GM19395 (cell line): ENCODE measurements around the gene STK36.

Experiments used
- ATAC-seq: cut with Tn5 transposase; IDR thresholded peaks from one replicate; pipeline ENCODE4 v1.9.1; 2021; ENCODE audit warnings: mild to moderate bottlenecking, moderate library complexity; ENCODE audit not compliant: unreplicated experiment

STK36 gene

DNA sequence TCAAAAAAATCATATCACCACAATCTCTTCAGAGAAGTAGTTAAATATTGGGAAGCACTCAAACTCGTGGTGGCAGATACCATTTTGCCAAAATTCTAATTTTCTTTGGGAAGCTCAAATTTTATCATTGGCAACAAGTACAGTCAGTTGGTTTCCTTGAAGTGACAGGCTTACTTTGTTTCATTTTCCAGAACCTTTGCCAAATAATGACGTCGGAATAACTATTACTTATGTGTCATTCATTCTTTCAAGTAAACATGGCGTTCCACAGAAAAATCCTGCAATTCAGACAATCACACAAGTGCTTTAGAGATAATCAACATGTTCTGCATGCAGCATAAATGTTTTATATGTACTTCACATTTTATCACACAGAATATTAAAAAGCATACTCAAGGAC is 44.2 kb downstream of the STK36 start:
- no peak for ATAC-seq

DNA sequence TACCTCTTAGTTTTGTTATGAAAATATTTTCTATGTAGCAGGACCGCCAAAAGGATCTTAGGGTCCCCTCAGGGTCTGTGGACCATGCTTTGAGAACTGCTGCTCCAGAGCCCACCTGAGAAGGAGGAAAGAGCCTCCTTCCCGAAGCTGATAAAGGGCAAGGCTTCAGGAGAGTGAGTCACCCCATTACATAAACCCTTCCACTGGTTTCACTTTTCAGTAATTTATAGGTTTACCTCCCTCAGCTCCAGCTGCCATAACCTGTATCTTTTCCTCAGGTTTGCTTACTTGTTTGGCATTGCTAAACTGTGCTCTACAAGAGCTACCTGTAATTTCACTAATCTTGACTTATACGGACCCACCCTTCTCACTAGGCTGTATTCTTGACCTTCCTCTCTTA is 45.4 kb downstream of the STK36 start:
- no peak for ATAC-seq

DNA sequence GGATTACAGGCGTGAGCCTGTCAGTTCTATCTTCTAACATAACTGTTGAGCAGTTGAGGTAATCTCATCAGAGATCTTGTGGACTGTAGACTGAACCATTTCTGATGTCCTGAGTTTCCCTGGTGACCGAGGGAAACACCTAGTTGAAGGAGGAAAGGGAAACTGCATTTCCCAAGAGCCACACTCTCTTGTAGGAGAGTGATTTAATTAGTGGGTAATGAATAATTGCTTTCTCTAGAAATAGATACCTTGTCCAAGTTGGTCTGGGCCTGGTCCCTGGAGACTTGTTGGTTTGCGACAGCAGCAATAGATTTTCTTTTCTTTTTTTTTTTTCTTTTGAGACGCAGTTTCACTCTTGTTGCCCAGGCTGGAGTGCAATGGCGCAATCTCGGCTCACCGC is 46.2 kb downstream of the STK36 start:
- ATAC-seq = no peak

DNA sequence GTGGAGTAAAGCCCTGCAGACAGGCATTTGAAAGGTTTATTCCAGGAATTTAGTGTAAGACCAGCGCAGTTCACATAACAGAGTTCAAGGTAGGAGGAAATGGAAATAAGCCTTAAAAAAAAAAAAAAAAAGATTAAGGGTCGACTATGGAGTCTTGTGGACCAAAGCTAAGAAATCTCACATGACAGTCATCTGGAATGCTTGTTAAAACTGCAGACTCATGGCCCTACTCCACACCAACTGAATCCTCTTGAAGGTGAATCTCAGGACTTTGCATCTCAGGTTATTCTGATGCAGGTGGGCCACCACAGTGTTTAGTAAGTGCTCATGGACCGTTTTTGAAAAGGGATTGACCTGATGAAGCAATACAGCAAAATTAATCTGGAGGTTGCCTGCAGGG is 47.6 kb downstream of the STK36 start:
- no peak for ATAC-seq

DNA sequence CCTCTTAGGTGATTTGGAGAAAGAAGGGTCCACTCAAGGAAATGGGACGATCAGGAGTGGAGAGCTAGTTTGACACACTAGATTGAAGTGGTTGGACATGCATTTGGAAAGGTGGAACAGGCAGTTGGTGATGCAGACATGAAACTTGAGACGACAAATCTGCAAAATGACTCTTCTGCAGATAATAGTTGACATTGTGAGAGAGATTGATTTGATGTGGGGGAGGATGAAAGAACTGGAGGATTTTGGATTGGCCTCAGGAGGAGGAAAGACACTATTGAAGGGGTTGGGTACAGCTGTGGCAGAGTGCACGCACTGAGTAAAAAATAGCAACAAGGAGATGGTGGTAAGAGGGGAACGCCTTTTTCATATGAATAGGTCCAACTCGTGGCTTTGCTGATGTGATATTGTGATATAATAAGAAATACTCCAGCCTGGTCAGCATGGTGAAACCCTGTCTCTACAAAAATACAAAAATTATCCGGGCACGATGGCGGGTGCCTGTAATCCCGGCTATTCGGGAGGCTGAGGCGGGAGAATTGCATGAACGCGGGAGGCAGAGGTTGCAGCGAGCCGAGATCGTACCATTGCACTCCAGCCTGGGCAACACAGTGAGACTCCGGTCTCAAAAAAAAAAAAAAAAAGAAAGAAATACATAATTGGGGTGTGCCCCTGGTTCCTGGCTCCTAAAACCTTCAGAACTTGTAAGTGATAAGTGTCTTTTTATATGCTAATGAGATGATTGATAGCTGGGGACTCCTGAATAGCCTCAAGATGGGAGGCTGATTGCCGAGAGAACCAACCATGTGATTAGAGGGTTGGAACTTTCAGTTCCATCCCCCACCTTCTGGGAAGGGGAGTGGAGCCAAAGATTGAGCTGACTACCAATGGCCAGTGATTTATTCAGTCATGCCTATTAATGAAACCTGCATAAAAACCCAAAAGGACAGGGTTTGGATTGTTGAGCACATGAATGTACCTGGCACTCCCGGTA is 48.5 kb downstream of the STK36 start:
- no peak for ATAC-seq

DNA sequence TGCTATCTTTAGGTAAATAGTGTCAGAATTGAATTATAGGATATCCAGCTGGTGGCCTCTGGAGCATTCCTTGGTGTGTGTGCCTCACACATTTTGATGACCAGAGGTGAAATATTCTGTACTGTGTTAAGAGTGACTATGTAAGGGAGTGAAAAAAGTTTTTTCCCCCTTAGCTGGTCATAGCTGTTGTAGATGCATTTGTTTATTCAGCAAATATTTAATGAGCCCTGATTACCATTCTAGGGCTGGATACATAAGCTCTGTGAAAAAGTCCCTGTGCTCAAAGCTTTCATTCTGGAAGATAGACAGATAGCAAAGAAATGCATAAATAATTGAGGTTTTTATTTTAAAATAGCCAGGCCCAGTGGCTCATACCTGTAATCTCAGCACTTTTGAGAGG is 49.6 kb downstream of the STK36 start:
- ATAC-seq = no peak

DNA sequence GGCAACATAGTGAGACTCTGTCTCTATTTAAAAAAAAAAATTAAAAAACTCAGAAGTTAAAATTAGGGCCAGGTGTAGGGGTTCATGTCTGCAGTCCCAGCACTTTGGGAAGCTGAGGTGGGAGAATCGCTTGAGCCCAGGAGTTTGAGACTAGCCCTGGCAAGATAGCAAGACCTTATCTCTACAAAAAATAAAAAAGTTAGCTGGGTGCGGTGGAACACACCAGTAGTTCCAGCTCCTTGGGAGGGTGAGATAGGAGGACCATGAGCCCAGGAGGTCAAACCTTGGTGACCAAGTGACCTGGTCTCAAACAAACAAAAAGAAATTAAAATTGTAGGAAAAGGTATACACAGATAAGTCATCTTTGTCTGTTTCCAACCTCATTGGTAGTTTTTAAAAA is 50.0 kb downstream of the STK36 start:
- no peak for ATAC-seq

DNA sequence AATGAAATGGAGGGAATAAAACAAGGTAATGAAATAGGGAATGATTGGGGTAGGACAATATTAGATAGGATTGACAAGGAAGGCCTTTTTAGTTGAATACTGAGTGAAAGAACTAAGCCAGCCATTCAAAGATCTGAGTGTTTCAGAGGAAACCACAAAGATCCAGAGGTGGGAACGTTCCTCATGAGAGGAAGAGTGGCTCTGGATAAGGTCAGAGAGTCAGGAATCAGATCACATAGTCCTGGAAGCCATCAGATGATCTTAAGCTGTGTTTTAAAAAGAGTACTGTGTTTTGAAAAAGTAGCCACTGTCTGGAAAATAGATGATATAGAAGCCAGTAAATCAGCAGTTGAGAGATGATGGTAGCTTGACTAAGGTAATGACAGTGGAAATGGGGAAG is 50.5 kb downstream of the STK36 start:
- no peak for ATAC-seq

DNA sequence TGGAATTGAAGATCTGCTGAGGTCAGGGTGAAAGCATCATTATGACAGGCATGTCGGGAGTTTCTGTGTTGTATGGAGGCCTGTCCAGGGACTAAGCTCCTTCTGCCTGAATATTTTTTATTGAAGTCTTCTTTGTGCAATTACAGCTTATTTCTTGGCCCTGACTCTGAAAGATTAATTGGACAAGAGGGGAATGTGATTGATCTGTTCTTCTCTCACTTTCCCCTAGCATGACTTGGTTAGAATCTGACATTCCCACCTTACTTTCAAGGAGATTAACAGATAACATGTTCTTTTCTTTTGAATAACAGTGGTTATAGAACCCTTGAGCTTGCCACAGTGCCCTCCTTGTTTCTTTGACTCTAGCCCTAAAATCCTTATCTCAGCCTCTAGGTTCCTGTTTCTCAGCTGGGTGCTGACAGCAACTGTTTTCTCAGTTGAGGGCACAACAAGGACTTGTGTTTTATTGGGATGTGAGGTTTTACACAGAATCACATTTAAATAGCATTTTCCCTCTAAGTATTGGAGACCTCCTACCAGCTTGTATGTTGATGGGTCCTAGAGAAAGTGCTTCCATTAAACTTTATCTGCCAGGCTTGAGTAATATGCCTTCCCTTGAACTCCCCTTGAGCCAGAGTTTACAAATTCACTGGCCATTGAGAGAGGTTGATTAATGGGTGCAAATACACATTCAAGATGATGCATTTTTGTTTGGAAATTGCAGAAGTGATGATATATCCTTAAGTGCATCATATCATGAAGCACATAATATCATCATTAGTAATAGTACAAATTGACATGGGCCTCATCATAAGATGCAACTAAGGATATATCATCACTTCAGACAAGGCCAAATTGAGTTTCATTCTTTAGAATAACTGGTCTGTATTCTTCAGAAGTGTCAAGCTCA is 51.2 kb downstream of the STK36 start:
- ATAC-seq = no peak

DNA sequence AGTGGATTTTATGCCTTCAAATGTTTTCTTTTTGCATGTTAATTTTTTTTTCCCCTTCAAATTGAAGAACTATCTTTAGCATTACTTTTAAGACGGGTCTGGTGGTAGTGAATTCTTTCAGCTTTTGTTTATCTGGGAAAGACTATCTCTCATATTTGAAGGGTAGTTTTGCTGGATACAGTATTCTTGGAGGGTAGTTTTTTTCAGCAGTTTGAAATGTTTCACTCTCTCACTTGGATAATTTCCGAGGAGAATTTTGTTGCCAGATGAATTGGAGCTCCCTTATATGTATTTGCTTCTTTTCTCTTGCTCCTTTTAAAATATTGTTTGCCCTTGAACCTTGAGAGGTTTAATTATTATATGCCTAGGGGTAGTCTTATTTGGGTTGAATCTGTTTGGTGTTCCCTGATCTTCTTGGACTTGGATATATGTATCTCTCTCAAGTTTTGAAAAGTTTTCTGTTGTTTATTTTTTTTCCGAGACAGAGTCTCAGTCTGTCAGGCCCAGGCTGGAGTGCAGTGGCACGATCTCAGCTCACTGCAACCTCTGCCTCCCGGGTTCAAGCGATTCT is 54.2 kb downstream of the STK36 start:
- no peak for ATAC-seq

DNA sequence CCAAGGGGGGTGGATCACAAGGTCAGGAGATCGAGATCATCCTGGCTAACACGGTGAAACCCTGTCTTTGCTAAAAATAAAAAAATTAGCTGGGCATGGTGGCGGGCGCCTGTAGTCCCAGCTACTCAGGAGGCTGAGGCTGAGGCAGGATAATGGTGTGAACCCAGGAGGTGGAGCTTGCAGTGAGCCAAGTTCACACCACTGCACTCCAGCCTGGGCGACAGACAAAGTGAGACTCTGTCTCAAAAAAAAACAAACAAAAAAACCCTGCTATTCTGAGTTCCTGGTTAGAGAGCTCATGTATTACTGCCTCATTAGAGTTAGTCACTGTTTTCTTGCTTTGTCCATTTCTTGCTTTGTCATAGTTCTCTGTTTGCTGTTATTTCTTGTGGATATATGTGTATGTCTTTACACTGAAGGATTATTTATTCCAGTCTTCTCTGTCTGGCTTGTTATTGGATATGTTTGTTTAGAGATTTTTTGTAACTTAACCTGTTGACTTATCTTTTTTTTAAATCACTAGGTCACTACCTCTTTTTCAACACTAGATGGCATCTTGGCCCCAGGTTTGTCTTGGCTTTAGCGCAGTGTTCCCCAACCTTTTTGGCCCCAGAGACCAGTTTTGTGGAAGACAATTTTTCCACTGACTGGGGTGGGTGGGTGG is 55.7 kb downstream of the STK36 start:
- no peak for ATAC-seq

DNA sequence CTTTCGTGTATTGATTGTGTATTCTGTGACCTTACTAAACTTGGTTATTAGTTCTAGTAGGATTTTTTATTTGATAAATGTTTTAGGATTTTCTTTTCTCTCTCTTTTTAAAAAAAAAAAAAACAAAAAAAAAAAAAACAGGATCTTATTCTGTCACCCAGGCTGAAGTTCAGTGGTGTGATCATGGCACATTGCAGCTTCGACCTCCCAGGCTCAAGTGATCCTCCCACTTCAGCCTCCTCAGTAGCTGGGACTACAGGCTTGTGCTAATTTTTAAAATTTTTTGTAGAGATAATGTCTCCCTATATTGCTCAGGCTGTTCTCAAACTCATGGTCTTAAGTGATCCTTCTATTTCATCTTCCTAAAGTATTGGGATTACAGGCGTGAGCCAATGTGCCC is 57.8 kb downstream of the STK36 start:
- ATAC-seq = no peak

DNA sequence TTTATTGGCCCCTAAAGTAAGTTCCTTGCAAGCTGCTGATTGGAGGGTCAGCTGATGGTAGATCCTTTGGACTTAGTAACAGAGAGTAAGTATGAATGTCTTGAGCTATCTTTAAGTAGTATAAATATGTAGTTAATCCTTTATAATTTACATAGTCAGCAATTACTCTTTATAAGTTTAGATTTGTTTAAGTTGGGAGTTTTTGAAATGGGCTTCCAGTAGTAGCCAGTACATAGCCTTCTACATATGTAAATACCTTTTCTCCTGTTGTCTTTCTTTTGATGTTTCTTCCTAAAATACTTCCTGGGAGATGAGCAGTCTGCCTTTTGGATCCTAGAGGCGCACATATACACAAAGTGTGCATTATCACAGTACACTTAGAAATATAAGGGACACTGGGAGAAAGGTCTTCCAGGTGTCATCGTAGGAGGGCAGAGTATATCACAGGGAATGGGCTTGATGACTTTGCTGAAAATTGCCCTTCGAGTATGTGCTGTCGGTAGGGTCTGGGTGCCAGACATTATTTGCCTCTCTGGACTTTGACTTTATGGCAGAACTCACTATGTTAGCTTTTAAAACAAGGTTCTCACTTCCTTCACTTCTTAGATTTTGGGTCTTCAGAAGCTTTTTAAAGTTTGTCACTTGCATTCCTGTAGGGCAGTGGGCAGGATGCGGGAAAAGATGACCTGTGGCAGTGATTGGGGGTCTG is 60.3 kb downstream of the STK36 start:
- no peak for ATAC-seq

DNA sequence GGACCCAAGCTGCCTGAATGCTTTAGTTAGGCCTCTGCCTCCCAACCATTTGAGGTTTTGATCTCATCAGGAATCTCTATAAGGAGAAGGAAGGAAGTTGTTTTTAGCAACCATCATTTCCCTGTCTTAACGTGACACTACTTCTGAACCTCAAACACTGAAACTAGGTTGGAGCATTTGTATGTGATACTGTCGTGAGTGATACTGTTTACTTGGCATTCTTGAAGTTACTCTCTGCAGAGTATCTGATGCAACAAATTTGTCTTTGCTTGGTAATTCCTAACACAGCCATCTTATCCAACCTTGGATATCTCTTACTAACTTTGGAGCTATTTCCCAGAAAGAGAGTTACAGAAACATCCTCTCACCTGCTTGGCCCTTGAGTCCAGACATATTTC is 60.9 kb downstream of the STK36 start:
- ATAC-seq = no peak

DNA sequence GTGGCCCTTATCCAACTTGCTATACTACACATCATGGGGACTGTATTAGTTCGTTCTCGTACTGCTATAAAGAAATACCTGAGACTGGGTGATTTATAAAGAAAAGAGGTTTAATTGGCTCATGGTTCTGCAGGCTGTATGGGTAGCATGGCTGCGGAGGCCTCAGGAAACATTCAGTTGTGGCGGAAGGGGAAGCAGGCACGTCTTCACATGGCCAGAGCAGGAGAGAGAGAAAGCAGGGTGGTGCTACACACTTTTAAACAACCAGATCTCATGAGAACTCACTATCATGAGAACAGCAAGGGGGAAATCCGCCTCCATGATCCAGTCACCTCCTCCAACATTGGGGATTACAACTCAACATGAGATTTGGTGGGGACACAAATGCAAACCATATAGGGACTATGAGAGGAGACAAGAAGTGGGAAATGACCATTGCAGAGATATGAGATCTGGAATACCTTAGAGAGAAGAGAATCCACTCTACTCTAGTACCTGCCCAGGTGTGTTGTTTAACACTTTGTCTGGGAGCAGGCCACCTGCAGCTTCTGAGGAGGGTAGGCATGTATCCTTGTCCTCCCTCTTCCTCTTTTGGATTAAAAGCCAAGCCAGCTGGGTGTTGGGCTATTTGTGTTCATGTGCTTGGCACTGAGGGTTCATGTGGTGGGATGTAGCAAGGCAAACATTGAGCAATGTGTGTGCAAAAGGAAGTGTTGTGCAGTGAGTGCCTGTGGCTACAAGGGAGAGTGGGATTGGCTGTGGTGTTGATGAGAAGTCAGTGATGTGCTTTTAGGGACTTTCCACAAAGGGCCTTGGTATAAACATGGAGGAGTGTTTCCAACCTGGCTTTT is 61.5 kb downstream of the STK36 start:
- no peak for ATAC-seq

DNA sequence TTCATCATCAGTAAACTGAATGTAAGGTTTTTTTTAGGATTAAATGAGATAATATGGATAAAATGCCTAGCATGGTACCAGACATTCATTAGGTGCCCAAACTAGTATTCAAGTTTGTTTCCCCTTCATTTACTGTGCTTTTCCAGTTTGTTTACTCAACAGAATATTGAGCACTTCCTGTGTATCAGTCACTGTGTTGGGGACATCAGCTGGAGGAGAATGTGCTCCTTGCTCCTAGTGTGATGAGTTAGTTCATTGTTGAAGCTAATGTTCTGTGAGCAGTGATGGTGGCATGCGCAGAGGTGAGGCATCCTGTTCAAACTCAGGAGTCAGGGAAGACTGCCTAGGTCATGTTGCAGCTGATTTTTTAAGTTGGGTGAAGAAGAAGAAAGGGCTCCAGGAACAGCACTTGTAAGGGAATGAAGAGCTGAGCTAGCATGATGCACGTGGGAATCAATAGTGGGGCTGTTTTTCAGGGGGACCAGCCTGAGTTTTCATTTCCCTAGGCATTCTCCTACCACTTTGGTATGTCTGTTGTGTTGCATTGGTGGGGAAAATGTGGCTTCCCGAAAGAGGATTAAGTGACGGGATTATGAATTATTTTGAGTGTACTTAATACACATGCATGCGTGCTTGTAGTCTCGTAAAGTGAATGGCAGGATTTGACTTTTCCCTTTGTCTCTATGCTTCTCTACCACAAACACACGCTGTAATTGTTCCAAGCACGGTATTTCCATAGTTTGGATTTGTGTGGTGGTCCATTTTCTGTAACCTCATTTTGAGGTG is 62.5 kb downstream of the STK36 start:
- ATAC-seq = no peak

DNA sequence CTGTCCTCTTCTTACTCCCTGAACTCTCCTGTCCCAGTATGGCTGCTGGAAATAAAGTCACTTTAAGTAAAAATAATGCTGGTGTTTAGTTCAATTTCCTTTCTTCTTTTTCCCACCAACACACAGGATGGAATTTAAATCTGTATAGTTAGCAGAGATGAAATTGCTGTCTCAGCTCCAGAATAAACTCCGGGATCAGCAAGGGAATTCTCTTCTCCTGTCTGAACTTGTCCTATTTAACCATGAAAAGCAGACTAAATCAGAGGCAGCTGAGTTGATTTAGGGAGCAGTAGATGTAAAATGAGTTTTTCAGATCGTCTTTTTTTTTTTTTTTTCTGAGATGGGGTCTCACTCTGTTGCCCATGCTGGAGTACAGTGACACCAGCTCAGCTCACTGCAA is 64.6 kb downstream of the STK36 start:
- ATAC-seq = no peak

DNA sequence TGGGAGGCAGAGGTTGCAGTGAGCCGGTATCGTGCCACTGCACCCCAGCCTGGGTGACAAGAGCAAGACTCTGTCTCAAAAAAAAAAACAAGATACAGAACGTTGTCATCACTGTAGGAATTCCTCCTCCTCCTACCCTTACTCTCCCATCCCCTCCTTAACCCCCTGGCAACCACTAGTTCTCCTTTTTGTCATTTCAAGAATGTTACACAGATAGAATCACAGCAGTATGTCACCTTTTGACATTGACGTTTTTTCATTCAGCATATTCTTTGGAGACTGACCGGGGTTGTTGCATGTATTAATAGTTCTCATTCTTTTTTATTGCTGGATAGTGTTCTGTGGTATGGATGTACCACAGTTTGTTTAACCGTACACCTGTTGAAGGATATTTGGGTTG is 71.2 kb downstream of the STK36 start:
- no peak for ATAC-seq

DNA sequence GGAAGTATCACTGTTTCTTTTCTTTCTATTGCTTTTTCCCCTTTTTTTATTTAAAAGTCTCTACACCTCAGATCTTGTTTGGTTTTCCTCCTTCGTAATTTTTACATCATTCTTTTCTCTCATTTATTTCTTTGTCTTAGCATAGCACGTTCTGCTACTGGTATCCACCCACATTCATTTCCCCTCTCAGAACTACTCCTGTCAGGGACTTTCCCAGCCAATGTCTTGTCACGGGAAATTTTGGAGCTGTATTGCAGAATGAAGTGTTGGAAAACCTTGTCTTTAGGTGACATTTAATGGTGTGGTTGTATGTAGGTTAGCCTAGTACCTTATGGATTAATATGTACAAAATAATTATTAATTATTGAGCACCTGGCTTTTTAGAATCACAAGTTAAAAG is 72.7 kb downstream of the STK36 start:
- ATAC-seq = no peak
